Osteoblast (primary cell): Measurements from ENCODE around the gene STX3. TPM values are rescaled to one million over a fixed set of nuclear protein-coding genes. Genes with fewer than 3 reads are reported as not detected.

ENCODE experiments used
- DNase-seq: peaks from one replicate; pipeline ENCODE4 v3.0.0; 2011; ENCODE audit warnings: low spot score, mixed read lengths; ENCODE audit not compliant: insufficient read length; ENCODE audit errors: missing footprints
- H2AFZ ChIP-seq: 2 replicates; pipeline ENCODE4 v1.6.0; 2011; ENCODE audit warnings: mild to moderate bottlenecking, low read length
- H3K27ac ChIP-seq: 2 replicates; pipeline ENCODE4 v1.5.1; 2011; ENCODE audit warnings: mild to moderate bottlenecking, low read depth, low read length, moderate library complexity
- H3K27me3 ChIP-seq: 2 replicates; pipeline ENCODE4 v1.6.0; 2012; ENCODE audit warnings: mild to moderate bottlenecking, control low read depth, inconsistent platforms, low read length, moderate library complexity; ENCODE audit not compliant: insufficient read depth
- H3K36me3 ChIP-seq: 2 replicates; pipeline ENCODE4 v1.5.1; 2011; ENCODE audit warnings: mild to moderate bottlenecking, low read length, control low read depth, moderate library complexity; ENCODE audit not compliant: insufficient read depth
- H3K4me1 ChIP-seq: 2 replicates; pipeline ENCODE4 v1.5.1; 2011; ENCODE audit warnings: mild to moderate bottlenecking, low read length, control low read depth, moderate library complexity; ENCODE audit not compliant: insufficient read depth
- H3K4me2 ChIP-seq: 2 replicates; pipeline ENCODE4 v1.6.0; 2011; ENCODE audit warnings: mild to moderate bottlenecking, low read length; ENCODE audit not compliant: insufficient read depth
- H3K4me3 ChIP-seq: fragments of 200-600 bp; sonication (generic); 3 replicates; pipeline ENCODE4 v1.5.1; 2012; ENCODE audit warnings: mild to moderate bottlenecking, low read length, inconsistent platforms; ENCODE audit not compliant: insufficient read depth
- H3K79me2 ChIP-seq: 2 replicates; pipeline ENCODE4 v1.6.0; 2012; ENCODE audit warnings: mild to moderate bottlenecking, low read length, control low read depth, inconsistent platforms; ENCODE audit not compliant: insufficient read depth
- H3K9me3 ChIP-seq: 2 replicates; pipeline ENCODE4 v1.5.1; 2011; ENCODE audit warnings: low read depth, low read length, control low read depth
- H4K20me1 ChIP-seq: 2 replicates; pipeline ENCODE4 v1.6.0; 2012; ENCODE audit warnings: mild to moderate bottlenecking, low read length, control low read depth; ENCODE audit not compliant: insufficient read depth
- total RNA-seq: library from RNA; depleted of rRNA; stranded (reverse); fragments of >200 nt; gene quantifications from 2 replicates; pipeline ENCODE4 v1.2.3, GENCODE V29; 2012
- TF ChIP-seq, protein P1 (sequence below): IDR thresholded peaks from 2 replicates; pipeline ENCODE4 v1.5.1; 2011; ENCODE audit warnings: mild to moderate bottlenecking, low read depth, low read length, moderate library complexity; ENCODE audit errors: extremely low read depth

Gene STX3
- total RNA-seq, 1 donor, result 51.4 TPM

GRCh38 chr11:59810189-59810910 is 55.2 kb downstream of the STX3 start, which contains the start of gene MRPL16:
MRPL16 (minus strand) TSS chr11:59810778; CDS start chr11:59810658, 120 bp downstream.
- Histone ChIP-seq H3K36me3 (peaks cover 25% of the 10 kb centered on the region), H3K4me3 (peak within 1 kb of the TSS; percentile 99), H2AFZ (peak within 1 kb of the TSS; percentile 91), H3K27me3 (no peaks in the 10 kb centered on the region), H3K27ac (peak within 1 kb of the TSS; percentile 77), H3K4me1 (peaks cover 9% of the 10 kb centered on the region), H3K79me2 (peaks cover 12% of the 10 kb centered on the region), H3K9me3 (no peaks in the 10 kb centered on the region), H3K4me2 (peak within 1 kb of the TSS; percentile 84), H4K20me1 (no peaks in the 10 kb centered on the region)
- peak; percentile 92 for DNase-seq
- TF ChIP-seq, protein P1, sequence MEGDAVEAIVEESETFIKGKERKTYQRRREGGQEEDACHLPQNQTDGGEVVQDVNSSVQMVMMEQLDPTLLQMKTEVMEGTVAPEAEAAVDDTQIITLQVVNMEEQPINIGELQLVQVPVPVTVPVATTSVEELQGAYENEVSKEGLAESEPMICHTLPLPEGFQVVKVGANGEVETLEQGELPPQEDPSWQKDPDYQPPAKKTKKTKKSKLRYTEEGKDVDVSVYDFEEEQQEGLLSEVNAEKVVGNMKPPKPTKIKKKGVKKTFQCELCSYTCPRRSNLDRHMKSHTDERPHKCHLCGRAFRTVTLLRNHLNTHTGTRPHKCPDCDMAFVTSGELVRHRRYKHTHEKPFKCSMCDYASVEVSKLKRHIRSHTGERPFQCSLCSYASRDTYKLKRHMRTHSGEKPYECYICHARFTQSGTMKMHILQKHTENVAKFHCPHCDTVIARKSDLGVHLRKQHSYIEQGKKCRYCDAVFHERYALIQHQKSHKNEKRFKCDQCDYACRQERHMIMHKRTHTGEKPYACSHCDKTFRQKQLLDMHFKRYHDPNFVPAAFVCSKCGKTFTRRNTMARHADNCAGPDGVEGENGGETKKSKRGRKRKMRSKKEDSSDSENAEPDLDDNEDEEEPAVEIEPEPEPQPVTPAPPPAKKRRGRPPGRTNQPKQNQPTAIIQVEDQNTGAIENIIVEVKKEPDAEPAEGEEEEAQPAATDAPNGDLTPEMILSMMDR, result no peak

DNA sequence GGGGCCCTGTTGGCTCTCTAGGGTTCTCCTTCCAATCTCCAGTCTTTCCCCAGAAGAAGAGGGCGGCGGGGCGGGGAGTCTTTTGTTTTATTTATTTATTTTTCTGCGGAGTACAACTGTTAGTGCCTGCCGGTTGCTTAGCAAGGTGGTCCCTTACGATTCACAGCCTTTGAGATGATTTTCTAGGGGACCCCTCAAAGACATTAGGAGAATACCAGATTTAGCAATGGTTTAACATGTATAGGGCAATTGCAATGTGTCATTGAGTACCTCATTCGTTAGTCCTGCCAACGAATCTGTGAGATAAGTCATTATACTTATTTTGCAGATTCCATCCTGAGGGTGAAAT is 55.7 kb downstream of the STX3 start:
- Histone ChIP-seq H3K27me3 (no peaks in the 10 kb centered on the region), H3K9me3 (no peaks in the 10 kb centered on the region), H3K4me1 (peaks cover 9% of the 10 kb centered on the region), H3K27ac (peak overlapping the region; percentile 77), H3K79me2 (peaks cover 12% of the 10 kb centered on the region), H3K36me3 (peaks cover 20% of the 10 kb centered on the region), H3K4me2 (peak overlapping the region; percentile 84), H4K20me1 (no peaks in the 10 kb centered on the region), H3K4me3 (peak overlapping the region; percentile 99), H2AFZ (peak overlapping the region; percentile 91)
- TF ChIP-seq, protein P1, result no peak
- no peak for DNase-seq

DNA sequence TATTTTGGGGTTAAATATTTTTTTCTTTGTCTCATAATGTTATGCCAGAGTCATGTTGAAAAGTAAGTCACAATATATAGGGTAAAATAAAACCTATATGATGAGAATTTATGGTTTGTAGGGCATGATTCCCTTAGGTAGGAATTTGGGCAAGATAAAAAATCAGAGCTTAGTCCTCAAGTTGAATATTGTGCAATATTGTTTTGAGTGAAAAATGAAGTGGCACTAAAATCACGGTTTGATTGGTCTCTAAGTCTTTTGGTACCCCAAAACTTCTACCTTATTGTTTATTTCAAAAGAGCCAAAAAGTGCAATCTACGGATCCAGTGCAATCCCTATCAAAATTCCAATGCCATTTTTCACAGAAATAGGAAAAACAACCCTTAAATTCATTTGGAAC is 57.0 kb downstream of the STX3 start:
- peaks cover 12% of the 10 kb centered on the region for H3K79me2 ChIP-seq
- H3K4me3 ChIP-seq, result no peak overlapping the region
- TF ChIP-seq, protein P1, result no peak
- H3K27ac ChIP-seq, result no peak overlapping the region
- peaks cover 7% of the 10 kb centered on the region for H3K36me3 ChIP-seq
- no peaks in the 10 kb centered on the region for H4K20me1 ChIP-seq
- DNase-seq, result no peak
- H3K4me1 ChIP-seq, result peaks cover 9% of the 10 kb centered on the region
- H3K27me3 ChIP-seq, result no peaks in the 10 kb centered on the region
- no peak overlapping the region for H2AFZ ChIP-seq
- no peaks in the 10 kb centered on the region for H3K9me3 ChIP-seq
- H3K4me2 ChIP-seq, result no peak overlapping the region

GRCh38 chr11:59813364-59813763 is 58.2 kb downstream of the STX3 start:
- H3K27me3 ChIP-seq, result no peaks in the 10 kb centered on the region
- H4K20me1 ChIP-seq, result no peaks in the 10 kb centered on the region
- peaks cover 12% of the 10 kb centered on the region for H3K79me2 ChIP-seq
- H3K4me1 ChIP-seq, result peaks cover 9% of the 10 kb centered on the region
- DNase-seq, result no peak
- H3K4me2 ChIP-seq, result no peak overlapping the region
- TF ChIP-seq, protein P1, result no peak
- H3K9me3 ChIP-seq, result no peaks in the 10 kb centered on the region
- peaks cover 3% of the 10 kb centered on the region for H3K36me3 ChIP-seq
- no peak overlapping the region for H3K4me3 ChIP-seq
- no peak overlapping the region for H2AFZ ChIP-seq
- H3K27ac ChIP-seq, result no peak overlapping the region
